GM21619 (cell line): ENCODE data around the gene TMEM114.
A peak's percentile ranks its signal among the peaks of the same experiment; 100 is the strongest.

Experiments
- ATAC-seq: cut with Tn5 transposase; IDR thresholded peaks from one replicate; pipeline ENCODE4 v1.9.1; 2021; ENCODE audit not compliant: unreplicated experiment

Gene TMEM114

GRCh38 chr16:8589900-8590688, at the start of gene TMEM114:
Gene TMEM114, minus strand, starts transcription at chr16:8590511. Its CDS starts 673 bp downstream, at chr16:8589838.
- no peak for ATAC-seq

DNA sequence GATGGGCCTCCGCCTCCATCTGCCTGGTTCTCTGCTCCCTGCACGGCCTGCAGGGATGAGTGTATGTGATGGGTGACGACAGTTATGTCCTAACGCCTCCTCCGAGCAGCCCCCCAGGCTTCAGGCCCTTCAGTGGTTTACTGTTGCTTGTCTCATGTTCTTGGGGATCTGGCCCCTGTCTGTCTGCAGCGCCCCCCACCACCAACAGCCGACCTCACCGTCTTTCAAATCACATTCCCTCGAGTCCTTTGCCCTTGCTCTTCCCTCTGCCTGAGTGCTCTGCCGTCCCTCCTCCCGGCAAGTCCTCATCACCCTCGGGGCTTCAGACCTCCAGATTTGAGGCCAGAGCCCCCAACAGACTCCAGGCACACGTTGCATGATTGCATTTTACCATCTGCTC, 49.4 kb upstream of the TMEM114 start:
- no peak for ATAC-seq

DNA sequence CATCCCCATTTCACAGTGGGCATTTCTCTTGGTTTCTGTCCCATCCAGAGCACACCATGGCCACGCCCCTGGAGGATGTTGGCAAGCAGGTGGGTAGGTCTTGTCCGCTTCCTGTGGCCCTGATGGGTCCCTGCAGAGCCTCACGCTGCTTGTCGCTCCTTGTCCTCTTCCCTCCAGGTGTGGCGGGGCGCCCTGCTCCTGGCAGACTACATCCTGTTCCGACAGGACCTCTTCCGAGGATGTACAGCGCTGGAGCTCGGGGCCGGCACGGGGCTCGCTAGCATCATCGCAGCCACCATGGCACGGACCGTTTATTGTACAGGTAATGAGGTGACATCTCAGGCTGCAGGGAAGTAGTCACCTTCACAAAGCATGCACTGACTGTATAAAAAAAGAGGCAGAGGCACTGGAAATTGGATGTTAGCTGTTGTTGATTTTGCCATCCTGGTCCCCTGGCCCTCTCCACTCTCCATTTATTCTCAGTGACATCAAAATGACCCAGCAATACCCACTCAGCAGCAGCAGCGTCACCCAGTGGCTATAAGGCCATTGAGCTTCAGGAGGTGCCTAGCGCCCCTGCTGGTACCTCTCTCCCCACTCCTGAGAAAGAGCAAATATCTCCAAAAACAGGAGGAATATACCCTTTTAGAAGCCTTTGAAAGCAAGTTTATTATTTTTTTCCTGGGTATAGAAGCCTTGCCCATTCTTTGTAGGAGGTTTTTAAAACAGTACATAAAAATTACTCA, 44.9 kb upstream of the TMEM114 start:
- no peak for ATAC-seq

DNA sequence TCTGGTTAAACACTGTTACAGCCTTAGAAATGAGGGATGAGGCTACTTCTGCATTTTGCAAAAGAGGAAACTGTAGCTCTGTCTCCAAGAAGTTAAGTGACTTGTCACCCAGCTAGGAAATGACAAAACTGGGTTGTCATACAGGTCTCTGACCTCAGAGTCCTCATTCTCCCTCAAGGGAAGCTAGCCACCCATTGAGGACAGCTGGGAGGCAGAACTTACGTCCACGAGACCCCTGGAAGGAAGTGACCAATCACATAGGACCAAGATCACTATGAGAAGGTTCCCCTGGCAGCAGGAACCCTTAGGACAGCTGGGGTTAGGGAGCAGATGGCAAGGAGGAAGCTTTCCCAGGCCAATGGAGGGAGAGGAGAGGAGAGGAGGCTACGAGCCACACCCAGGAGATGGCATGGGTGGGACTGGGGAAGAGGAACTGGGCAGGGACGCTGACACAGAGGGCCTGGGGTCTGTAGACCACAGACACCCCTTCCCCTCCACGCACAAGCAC, 42.4 kb upstream of the TMEM114 start:
- ATAC-seq = no peak

DNA sequence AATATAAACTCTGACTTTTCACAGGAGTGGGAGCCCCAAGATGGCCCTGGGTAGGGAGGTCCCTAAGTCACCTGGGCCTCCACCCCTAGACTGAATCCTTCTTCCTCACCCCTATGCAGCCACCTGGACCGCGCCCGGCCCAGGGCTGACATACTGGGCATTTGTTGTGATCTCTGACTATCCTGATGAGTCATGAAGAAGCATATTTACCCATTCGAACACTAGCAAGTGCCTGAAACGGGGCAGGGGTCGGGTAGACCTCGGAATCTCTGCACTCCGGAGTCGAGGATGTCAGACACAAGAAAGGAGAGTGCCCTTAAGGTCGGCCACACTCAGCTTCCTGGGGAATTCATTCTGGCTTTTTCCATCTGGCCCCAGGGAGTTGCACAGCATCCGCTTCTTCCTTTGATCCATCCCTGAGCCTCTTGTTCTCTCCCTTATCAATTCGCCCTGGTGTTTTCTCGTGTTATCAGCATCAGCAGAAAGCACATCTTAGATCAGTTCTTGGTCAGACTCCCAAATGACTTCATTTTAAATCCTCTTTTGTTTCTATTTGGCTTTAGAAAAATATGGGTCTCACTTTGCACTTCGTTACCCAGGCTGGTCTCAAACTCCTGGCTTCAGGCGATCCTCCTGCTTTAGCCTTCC, 41.6 kb upstream of the TMEM114 start:
- no peak for ATAC-seq

DNA sequence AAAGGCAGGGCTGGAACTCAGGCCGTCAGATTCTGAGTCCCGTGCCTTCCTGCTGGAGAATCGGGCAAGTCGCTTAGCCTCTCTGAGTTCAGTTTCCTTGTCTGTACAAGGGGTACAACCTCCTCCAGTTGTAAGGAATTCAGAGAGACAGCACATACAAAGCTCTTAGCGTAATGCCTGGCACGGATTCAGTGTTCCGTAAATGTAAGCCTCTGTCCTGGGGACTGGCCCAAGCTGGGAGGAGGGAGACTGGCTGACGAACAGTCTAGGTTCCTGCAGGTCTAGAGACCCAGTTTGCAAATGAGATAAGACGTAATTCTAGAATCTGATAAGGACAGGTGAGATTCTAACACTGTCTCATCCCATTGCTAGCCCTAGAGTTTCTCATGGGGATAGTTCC, 41.1 kb upstream of the TMEM114 start:
- ATAC-seq = no peak

DNA sequence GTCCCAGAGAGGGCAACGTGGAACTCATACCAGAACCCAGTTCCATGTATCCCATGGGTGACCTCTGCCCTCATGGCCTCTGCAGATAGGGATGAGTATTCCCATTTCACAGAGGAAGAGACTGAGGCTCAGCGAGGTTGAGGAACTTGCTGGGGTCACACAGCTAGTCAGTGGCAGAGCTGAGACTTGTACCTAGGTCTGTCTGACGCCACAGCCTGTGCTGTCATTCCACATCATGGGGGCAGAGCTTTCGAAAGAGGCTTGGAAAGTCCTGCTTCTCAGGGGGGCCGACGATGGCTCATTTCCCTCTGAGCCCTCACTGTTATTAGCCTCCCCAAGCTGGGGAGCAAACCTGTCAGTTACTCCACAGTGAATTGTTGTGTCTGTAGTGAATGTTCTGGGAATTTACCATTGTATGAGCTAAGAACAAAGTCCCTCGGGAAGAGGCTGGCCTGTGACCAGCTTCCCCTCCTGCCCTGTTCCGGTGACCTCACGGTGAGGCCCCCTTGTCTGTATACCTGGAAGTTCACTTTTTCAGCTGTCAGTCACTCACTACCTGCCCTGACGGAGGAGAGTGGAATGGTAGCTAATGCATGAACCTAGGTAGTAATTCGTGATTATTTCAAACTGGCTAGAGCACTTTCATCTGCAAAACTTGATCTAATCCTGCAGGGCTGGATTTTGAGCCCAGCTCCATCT, 40.1 kb upstream of the TMEM114 start:
- ATAC-seq = no peak

GRCh38 chr16:8628981-8629725, 38.8 kb upstream of the TMEM114 start:
- ATAC-seq = no peak

DNA sequence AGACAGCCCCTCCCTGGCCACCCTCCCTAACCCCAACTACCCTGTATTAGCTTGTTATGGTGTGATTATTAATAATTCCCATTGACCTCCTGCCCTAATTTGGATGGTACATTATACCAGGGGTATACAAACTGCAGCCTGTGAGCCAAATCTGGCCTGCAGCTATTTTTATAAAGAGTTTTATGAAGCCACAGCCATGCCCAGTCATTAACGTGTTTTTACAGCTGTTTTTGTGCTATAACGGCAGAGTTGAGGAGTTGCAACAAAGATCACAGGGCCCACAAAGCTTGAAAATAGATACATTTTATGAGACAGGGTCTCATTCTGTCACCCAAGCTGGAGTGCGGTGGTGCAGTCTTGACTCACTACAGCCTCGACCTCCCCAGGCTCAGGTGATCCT, 37.1 kb upstream of the TMEM114 start:
- no peak for ATAC-seq

- no peak for ATAC-seq
Measured at GRCh38 chr16:8626946-8627345, 36.6 kb upstream of the TMEM114 start.

- ATAC-seq = no peak
Measured at GRCh38 chr16:8625491-8626087, 35.3 kb upstream of the TMEM114 start.

DNA sequence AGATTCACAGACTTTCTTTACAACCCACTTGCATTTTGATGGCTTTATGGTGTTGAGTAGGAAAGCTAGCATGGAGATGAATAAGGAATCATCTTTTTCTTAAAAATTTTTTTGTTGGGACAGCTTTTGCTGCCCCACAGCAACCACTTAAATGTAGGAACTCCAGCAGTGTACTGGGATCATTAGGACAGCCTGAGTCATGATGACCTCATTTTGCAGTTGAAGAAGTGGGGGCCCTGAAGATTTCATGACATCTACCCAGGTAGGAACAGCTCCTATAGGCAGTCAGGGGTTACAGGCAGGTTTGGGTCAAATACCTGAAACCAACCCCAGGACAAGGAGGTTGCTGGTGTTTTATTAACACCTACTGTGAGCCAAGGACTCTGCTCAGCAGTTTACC, 33.3 kb upstream of the TMEM114 start:
- ATAC-seq = no peak

GRCh38 chr16:8622315-8622656, 32.0 kb upstream of the TMEM114 start:
- peak; percentile 2 for ATAC-seq

- peak; percentile 83 for ATAC-seq
Measured at GRCh38 chr16:8621572-8622314, 31.4 kb upstream of the TMEM114 start, which contains the start of gene METTL22. Gene METTL22, plus strand, starts transcription at chr16:8621698. Its CDS starts 3,968 bp downstream, at chr16:8625666.

- no peak for ATAC-seq
Measured at GRCh38 chr16:8621222-8621571, 30.9 kb upstream of the TMEM114 start.

DNA sequence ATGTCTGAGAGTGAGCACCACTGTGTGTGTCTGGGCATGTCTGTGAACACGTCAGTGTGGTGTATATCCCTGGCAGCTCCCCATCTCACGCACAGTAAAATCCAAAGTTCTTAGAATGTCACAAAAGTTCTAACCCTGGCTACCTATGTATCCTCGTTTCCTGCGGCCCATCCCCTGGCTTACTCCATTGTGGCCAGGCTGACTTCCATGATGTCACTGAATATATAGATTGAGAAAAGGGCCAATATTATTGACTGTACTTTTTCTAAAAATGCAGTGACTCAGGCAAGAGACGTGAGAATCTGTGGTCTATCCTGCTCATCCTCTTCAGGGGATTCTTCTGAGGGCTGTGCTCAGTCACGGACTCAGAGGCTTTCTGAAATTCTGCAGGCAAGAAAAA, 30.2 kb upstream of the TMEM114 start:
- no peak for ATAC-seq

DNA sequence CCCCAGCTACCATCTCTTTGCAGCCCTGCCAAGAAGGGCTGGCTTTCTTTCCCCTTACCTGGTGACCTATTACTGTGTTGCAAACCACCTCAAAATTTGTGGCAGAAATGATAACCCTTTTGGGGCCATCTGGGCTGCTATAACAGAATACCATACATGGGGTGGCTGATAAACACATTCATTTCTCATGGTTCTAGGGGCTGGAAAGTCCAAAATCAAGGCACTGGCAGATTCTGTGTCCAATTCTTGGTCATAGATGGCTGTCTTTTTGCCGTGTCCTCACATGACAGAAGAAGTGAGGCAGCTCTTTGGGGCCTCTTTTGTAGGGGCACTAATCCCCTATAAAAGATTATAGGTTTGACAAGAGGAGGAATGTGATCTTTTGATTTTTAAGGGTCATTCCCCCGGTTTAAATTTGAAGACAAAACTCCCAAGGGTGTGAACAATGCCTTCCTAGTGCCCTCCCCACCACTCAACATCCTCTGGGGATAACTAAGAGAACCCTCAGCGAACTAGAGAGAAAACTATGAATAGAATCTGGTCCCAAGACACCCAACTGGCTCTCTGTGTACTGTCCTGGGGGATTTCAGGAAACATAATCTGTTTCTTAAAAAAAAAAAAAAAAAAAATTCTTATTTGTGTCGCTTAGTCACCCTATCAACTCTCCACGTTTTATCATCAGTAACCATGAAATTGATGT, 29.5 kb upstream of the TMEM114 start:
- no peak for ATAC-seq

DNA sequence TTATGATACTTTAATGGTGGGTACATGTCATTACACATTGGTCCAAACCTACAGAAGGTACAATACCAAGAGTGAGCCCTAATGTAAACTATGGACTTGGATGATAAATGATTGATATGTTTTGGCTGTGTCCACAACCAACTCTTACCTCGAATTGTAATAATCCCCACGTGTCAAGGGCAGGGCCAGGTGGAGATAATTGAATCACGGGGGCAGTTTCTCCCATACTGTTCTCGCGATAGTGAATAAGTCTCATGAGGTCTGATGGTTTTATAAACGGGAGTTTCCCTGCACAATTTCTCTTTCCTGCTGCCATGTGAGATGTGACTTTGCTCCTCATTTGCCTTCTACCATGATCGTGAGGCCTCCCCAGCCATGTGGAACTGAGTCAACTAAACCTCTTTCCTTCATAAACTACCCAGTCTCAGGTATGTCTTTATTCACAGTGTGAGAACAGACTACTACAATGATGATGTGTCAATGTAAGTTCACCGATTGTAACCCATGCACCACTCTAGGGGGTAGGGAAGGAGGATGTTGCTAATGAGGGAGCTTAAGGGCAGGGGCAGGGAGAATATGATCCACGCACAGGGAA, 24.2 kb upstream of the TMEM114 start:
- ATAC-seq = no peak
